Rectal smooth muscle tissue (tissue), 1 donor: ENCODE data around the gene CHRNB2.
"Not testable (repeated sequence)": the region's sequence is repeated elsewhere in the genome, so short reads cannot be mapped to it uniquely, and the experiment has no call there.

Experiments used
- H3K27ac ChIP-seq: one replicate; pipeline ENCODE4 v1.7.0; 2013; ENCODE audit warnings: low read depth, low read length, inconsistent platforms
- H3K27me3 ChIP-seq: one replicate; pipeline ENCODE4 v1.7.0; 2013; ENCODE audit warnings: low read length; ENCODE audit not compliant: control insufficient read depth, insufficient read depth
- H3K36me3 ChIP-seq: one replicate; pipeline ENCODE4 v1.7.0; 2013; ENCODE audit warnings: low read length; ENCODE audit not compliant: control insufficient read depth, insufficient read depth
- H3K4me1 ChIP-seq: one replicate; pipeline ENCODE4 v1.7.0; 2013; ENCODE audit warnings: low read length; ENCODE audit not compliant: control insufficient read depth, insufficient read depth
- H3K4me3 ChIP-seq: one replicate; pipeline ENCODE4 v1.7.0; 2013; ENCODE audit warnings: low read length
- H3K9ac ChIP-seq: one replicate; pipeline ENCODE4 v1.7.0; 2013; ENCODE audit warnings: low read length

CHRNB2 gene, protein sequence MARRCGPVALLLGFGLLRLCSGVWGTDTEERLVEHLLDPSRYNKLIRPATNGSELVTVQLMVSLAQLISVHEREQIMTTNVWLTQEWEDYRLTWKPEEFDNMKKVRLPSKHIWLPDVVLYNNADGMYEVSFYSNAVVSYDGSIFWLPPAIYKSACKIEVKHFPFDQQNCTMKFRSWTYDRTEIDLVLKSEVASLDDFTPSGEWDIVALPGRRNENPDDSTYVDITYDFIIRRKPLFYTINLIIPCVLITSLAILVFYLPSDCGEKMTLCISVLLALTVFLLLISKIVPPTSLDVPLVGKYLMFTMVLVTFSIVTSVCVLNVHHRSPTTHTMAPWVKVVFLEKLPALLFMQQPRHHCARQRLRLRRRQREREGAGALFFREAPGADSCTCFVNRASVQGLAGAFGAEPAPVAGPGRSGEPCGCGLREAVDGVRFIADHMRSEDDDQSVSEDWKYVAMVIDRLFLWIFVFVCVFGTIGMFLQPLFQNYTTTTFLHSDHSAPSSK

DNA sequence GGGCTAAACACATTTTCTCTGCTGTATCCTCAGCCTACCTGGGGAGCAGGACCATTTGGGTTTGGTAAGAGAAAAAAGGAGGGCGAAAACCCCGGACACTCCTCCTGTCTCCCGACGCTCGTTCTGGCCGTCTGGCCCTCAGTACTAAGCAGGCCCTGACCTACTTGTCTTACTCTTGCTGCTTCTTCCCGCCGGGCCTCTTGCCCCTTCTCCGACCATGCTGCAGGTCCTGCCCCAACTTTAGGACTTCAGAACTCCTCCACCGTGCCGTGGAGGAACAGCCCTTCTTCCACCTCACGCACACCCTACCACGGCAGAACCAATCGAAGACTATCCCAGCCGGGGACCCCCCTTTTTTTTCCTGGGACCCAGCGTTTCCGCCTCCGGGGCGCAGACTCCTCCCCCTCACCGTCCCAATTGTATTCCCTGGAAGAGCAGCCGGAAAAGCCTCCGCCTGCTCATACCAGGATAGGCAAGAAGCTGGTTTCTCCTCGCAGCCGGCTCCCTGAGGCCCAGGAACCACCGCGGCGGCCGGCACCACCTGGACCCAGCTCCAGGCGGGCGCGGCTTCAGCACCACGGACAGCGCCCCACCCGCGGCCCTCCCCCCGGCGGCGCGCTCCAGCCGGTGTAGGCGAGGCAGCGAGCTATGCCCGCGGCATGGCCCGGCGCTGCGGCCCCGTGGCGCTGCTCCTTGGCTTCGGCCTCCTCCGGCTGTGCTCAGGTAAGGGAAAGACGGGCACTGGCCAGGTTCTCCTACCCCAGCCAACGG, at the start of gene CHRNB2:
TSS of gene CHRNB2 (plus strand) at position 393 of the 771 bp plus-strand sequence. CDS start at position 660, 267 bp downstream.
- no peaks in the 10 kb centered on the region for H3K36me3 ChIP-seq
- peak within 1 kb of the TSS; percentile 15 for H3K4me3 ChIP-seq
- H3K27ac ChIP-seq, result no peak within 1 kb of the TSS
- H3K27me3 ChIP-seq, result peaks cover 9% of the 10 kb centered on the region
- H3K9ac ChIP-seq, result no peak within 1 kb of the TSS
- H3K4me1 ChIP-seq, result no peaks in the 10 kb centered on the region

DNA sequence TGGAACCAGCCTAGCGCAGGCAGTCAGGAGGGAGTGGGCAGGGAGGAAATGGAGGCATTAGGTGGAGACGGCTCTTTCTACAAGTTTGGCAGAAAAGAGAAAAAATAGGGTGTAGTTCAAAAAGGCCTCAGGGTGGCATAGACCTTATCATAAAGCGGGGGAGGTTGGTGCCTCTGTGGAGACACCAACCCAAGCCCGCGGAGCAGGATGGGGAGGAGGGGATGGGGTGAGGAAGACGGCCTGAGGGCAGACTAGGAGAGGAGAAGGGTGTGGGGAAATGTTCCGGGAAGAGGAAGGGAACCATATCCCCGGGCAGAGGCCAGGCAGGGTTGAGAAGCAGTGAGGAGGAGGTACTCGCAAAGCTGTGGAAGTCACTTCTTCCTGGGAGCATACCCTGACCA, 48.0 kb upstream of the CHRNB2 start:
- Histone ChIP-seq H3K4me1 (no peaks in the 10 kb centered on the region), H3K9ac (no peak overlapping the region), H3K27me3 (no peaks in the 10 kb centered on the region), H3K36me3 (no peaks in the 10 kb centered on the region), H3K27ac (no peak overlapping the region), H3K4me3 (no peak overlapping the region)

- Histone ChIP-seq H3K27ac (no peak overlapping the region), H3K4me1 (no peaks in the 10 kb centered on the region), H3K27me3 (no peaks in the 10 kb centered on the region), H3K9ac (no peak overlapping the region), H3K4me3 (no peak overlapping the region), H3K36me3 (no peaks in the 10 kb centered on the region)
These were observed 47.2 kb upstream of the CHRNB2 start for GRCh38 chr1:154520333-154520732.

DNA sequence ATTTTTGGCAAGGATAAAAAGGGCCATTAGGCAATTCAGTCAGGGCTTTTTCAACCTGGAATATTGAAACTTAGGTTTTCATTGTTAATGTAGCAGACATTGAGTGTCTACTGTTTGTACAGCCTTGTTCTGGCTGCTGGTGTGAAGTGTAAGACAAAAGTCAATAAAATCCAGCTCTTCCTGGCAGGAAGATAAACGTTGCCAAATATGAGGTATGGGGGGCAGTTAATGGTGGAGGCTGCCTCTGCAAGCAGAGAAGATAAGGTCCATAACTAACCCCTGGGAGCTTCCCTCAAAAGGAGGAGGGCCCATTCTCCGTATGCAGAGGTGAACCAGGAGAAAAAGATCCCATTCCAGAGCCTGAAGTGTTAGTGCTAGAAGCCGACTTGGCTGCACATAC, 45.9 kb upstream of the CHRNB2 start:
- Histone ChIP-seq H3K4me3 (no peak overlapping the region), H3K27me3 (no peaks in the 10 kb centered on the region), H3K36me3 (no peaks in the 10 kb centered on the region), H3K27ac (no peak overlapping the region), H3K4me1 (no peaks in the 10 kb centered on the region), H3K9ac (no peak overlapping the region)

DNA sequence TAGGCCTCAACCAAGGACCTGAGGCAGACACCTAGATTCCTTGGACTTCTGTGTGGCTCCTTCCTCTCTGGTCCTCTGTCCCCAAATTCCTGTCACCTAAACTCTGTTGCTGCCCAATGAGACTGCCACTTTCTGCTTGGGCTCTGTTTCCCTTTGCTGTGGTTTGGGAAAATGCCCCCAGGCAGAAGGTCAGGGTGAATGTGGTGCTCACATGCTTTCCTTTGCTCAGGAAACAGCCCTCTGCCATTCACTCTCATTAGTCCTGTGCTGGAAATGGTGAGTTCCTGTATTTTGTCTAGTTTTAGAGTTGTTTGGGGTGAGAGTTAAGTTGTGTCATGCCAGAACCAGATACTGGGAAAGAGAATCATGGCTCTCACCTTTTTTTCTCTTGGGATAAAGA, 42.7 kb upstream of the CHRNB2 start:
- Histone ChIP-seq H3K27me3 (no peaks in the 10 kb centered on the region), H3K27ac (no peak overlapping the region), H3K9ac (no peak overlapping the region)

GRCh38 chr1:154527192-154527591, 40.4 kb upstream of the CHRNB2 start:
- Histone ChIP-seq H3K27ac (no peak overlapping the region), H3K36me3 (no peaks in the 10 kb centered on the region), H3K9ac (no peak overlapping the region), H3K4me3 (no peak overlapping the region), H3K27me3 (no peaks in the 10 kb centered on the region), H3K4me1 (no peaks in the 10 kb centered on the region)

More for the DNA sequence above, 42.7 kb upstream of the CHRNB2 start:
- H3K36me3 ChIP-seq, result no peaks in the 10 kb centered on the region
- no peak overlapping the region for H3K4me3 ChIP-seq
- no peaks in the 10 kb centered on the region for H3K4me1 ChIP-seq

- H3K27me3 ChIP-seq, result no peaks in the 10 kb centered on the region
- H3K27ac ChIP-seq, result no peak overlapping the region
- no peaks in the 10 kb centered on the region for H3K4me1 ChIP-seq
- no peak overlapping the region for H3K9ac ChIP-seq
- H3K36me3 ChIP-seq, result no peaks in the 10 kb centered on the region
- no peak overlapping the region for H3K4me3 ChIP-seq
These were observed 38.3 kb upstream of the CHRNB2 start for GRCh38 chr1:154529308-154529707.

DNA sequence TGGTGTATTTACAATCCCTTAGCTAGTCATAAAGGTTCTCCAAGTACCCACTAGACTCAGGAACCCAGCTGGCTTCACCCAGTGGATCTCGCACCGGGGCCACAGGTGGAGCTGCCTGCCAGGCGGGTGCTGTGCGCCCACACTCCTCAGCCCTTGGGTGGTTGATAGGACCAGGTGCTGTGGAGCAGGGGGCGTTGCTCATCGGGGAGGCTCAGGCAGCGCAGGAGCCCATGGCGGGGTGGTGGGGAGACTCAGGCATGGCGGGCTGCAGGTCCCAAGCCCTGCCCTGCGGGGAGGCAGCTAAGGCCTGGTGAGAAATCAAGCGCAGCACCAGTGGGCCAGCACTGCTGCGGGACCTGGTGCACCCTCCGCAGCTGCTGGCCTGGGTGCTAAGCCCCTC, 35.6 kb upstream of the CHRNB2 start:
- H3K27me3 ChIP-seq, H3K9ac ChIP-seq, H3K4me3 ChIP-seq, H3K36me3 ChIP-seq, H3K27ac ChIP-seq, H3K4me1 ChIP-seq: not testable (repeated sequence)

GRCh38 chr1:154533952-154534844, 33.4 kb upstream of the CHRNB2 start:
- no peak overlapping the region for H3K9ac ChIP-seq

GRCh38 chr1:154536570-154536969, 31.0 kb upstream of the CHRNB2 start:
- Histone ChIP-seq H3K36me3 (no peaks in the 10 kb centered on the region), H3K4me1 (no peaks in the 10 kb centered on the region), H3K27ac (no peak overlapping the region), H3K4me3 (no peak overlapping the region), H3K9ac (no peak overlapping the region), H3K27me3 (no peaks in the 10 kb centered on the region)

More at GRCh38 chr1:154533952-154534844, 33.4 kb upstream of the CHRNB2 start:
- H3K27ac ChIP-seq, result no peak overlapping the region
- no peaks in the 10 kb centered on the region for H3K4me1 ChIP-seq
- H3K36me3 ChIP-seq, result no peaks in the 10 kb centered on the region
- H3K4me3 ChIP-seq, result no peak overlapping the region
- no peaks in the 10 kb centered on the region for H3K27me3 ChIP-seq

DNA sequence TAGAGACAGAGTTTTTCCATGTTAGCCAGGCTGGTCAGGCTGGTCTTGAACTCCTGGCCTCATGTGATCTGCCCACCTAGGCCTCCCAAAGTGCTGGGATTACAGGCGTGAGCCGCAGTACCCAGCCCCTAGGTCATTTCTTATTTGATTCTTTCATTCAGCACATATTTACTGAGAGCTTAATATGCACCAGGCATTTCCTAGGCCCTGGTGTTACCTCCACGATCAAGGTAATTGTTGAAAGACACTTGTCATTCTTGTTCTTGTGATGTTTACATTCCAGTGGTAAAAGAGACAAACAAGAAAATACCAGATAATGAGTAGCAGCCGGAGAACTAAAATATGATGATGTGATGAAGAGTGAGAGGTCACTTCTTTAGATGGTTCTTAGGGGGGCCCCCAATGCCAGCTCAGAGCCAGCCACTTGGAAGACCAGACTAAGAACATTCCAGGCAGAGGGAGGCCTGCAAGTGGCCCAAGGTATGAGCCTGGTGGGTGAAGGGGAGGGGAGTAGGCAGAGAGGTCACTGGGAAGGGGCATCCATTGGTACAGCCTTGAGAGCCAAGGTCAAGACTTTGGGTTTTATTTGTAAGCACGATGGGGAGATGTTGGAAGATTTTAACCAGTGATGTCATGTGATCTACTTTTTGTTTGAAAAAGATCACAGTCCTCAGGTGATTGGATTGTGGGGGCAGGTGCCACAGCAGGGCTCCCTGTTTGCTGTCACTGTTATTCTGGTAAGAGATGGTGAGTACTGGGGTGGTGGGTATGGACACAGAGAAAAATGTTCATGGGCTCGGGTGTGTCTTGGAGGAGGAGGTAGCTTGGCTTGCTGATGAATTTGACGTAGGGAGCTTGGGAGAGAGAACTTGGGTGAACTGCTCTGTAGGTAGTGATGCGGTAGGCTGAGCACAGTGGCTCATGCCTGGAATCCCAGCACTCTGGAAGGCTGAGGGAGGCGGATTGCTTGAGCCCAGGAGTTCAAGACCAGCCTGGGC, 27.8 kb upstream of the CHRNB2 start:
- Histone ChIP-seq H3K4me1 (no peaks in the 10 kb centered on the region), H3K9ac (no peak overlapping the region), H3K27me3 (no peaks in the 10 kb centered on the region), H3K27ac (no peak overlapping the region), H3K4me3 (no peak overlapping the region), H3K36me3 (no peaks in the 10 kb centered on the region)
